ENCODE results near the gene STON2. TPM values are rescaled to one million over a fixed set of nuclear protein-coding genes. Genes with fewer than 3 reads are reported as not detected.

Gene STON2
- total and polyA plus RNA-seq, 2 of the 13 experiments (the other 11 are each of a cell fraction or from before 2014, with no cell fraction given): 2.1 to 11.0 TPM

GRCh38 chr14:81303258-81303935, 96.7 kb downstream of the STON2 start (continued):
- TF ChIP-seq ZBTB40 (IDR thresholded peaks at IDR 0.05) (no peak), ZBTB40 (CRISPR knock-in tag; IDR thresholded peaks at IDR 0.05) (0 out of 2 replicates have a peak, but pooled peaks have one; percentile 62), RBM22 (optimal IDR thresholded peaks at IDR 0.05; ENCODE audit: low read length) (no peak), MLXIP (CRISPR knock-in tag; IDR thresholded peaks at IDR 0.05; ENCODE audit: borderline replicate concordance) (no peak), ZBTB37 (CRISPR knock-in tag; IDR thresholded peaks at IDR 0.05) (no peak), HNRNPH1 (optimal IDR thresholded peaks at IDR 0.05; ENCODE audit: low read depth, low read length) (no peak), HNF1B (CRISPR knock-in tag; IDR thresholded peaks at IDR 0.05) (peak; percentile 92), ONECUT2 (CRISPR knock-in tag; IDR thresholded peaks at IDR 0.05) (peak; percentile 77; the same call in 1 of the 2 replicates), TARDBP (CRISPR knock-in tag; IDR thresholded peaks at IDR 0.05) (peak; percentile 91), SRSF4 (IDR thresholded peaks at IDR 0.05; ENCODE audit: low read depth, low read length, poor library complexity, severe bottlenecking) (no peak), KDM4B (CRISPR knock-in tag; IDR thresholded peaks at IDR 0.05) (no peak; the same call in 1 of the 2 replicates)
